Lower leg skin (tissue), 4 donors: ENCODE results near the gene OR1F1. TPM values are rescaled to one million over a fixed set of nuclear protein-coding genes. Genes with fewer than 3 reads are reported as not detected.

Experiments
- DNase-seq, 2 donors: peaks; one replicate each; pipeline ENCODE4 v3.0.0-alpha.2; 2019; ENCODE audit warnings: low spot score in 2 of 2
- H3K4me3 ChIP-seq: fragments of 200-600 bp; sonication (generic); 2 replicates; pipeline ENCODE4 v1.5.1; 2017; ENCODE audit warnings: mild to moderate bottlenecking, low read depth; ENCODE audit not compliant: poor library complexity, severe bottlenecking
- CTCF ChIP-seq, 3 donors: fragments of 450-650 bp; IDR thresholded peaks; one replicate each; pipeline ENCODE4 v1.5.1; 2016; ENCODE audit warnings: antibody characterized with exemption in 3 of 3, mild to moderate bottlenecking in 3 of 3, moderate library complexity in 2 of 3
- POLR2A ChIP-seq, 2 donors: fragments of 450-650 bp; IDR thresholded peaks; one replicate each; pipeline ENCODE4 v1.6.1; 2016 to 2017; ENCODE audit warnings: antibody characterized with exemption in 2 of 2, mild to moderate bottlenecking in 1 of 2, moderate library complexity in 1 of 2
- WGBS, 2 donors: methylation state at CpG; one replicate each; pipeline ENCODE4 v1.1.5; 2018; 5-methylcytosine and 5-hydroxymethylcytosine counted together
- intact Hi-C: fragments of 100-400 bp; cut with DNase I; formaldehyde crosslinking; loops from one replicate; pipeline ENCODE4 v1.15.0; 2023; ENCODE audit warnings: low total_unique reads
- total RNA-seq, 4 donors: library from RNA; depleted of rRNA; stranded (reverse); fragments of >200 nt; gene quantifications; one replicate each; pipeline ENCODE4 v1.1.0, GENCODE V29; 2016

Gene OR1F1
- total RNA-seq, 4 donors from 2014 or later: not detected

GRCh38 chr16:3220839-3221238 is 32.8 kb downstream of the OR1F1 start:
- TF ChIP-seq POLR2A (IDR thresholded peaks at IDR 0.05) (no peak), CTCF (IDR thresholded peaks at IDR 0.05) (no peak)
- intact Hi-C loops: no loop called here
- WGBS, 2 donors: 87 to 89% methylated on average over 10 of the region's 10 CpGs
- no peak for DNase-seq
- H3K4me3 ChIP-seq: no peak overlapping the region

- intact Hi-C loops: no loop called here
- no peak overlapping the region for H3K4me3 ChIP-seq
- WGBS, 2 donors: 96% methylated on average over 10 of the region's 10 CpGs
- TF ChIP-seq POLR2A (IDR thresholded peaks at IDR 0.05): no peak
- TF ChIP-seq CTCF (IDR thresholded peaks at IDR 0.05): no peak
- DNase-seq: no peak
These were observed 36.0 kb downstream of the OR1F1 start for GRCh38 chr16:3223913-3224515.

GRCh38 chr16:3234543-3234856 is 46.5 kb downstream of the OR1F1 start:
- peak overlapping the region; percentile 65 for H3K4me3 ChIP-seq
- WGBS, 2 donors: 1 to 2% methylated on average over 7 to 17 of the region's 18 CpGs
- intact Hi-C loops: no loop called here
- no peak for DNase-seq
- TF ChIP-seq POLR2A (IDR thresholded peaks at IDR 0.05): no peak

- WGBS, 2 donors: 0 to 1% methylated on average over 2 to 24 of the region's 59 CpGs
These were observed 47.0 kb downstream of the OR1F1 start, which contains the start of gene ZNF200 for GRCh38 chr16:3234857-3235561. TSS of gene ZNF200 (minus strand) at chr16:3235158. CDS start at chr16:3233755, 1,403 bp downstream.

GRCh38 chr16:3235856-3236669 is 48.1 kb downstream of the OR1F1 start:
- TF ChIP-seq POLR2A (IDR thresholded peaks at IDR 0.05) (no peak), CTCF (IDR thresholded peaks at IDR 0.05) (no peak)
- intact Hi-C loops: no loop called here
- no peak overlapping the region for H3K4me3 ChIP-seq
- WGBS, 2 donors: 87 to 89% methylated on average over 20 to 27 of the region's 29 CpGs
- DNase-seq: peak in 1 of 2 donors; percentile 89

More at GRCh38 chr16:3234857-3235561, 47.0 kb downstream of the OR1F1 start, which contains the start of gene ZNF200:
- H3K4me3 ChIP-seq: peak within 1 kb of the TSS; percentile 65
- no peak for TF ChIP-seq POLR2A (IDR thresholded peaks at IDR 0.05)
- no peak for TF ChIP-seq CTCF (IDR thresholded peaks at IDR 0.05)
- DNase-seq: peak; percentile 93 to 99
- intact Hi-C loops: no loop called here

GRCh38 chr16:3241761-3242160 is 53.8 kb downstream of the OR1F1 start:
- no peak for DNase-seq
- intact Hi-C loops: no loop called here
- TF ChIP-seq CTCF (IDR thresholded peaks at IDR 0.05): no peak
- H3K4me3 ChIP-seq: no peak overlapping the region
- WGBS, 2 donors: 74 to 80% methylated on average over 5 of the region's 5 CpGs
